K562 (cell line): Measurements from ENCODE around the gene RNF31. TPM values are rescaled to one million over a fixed set of nuclear protein-coding genes. Genes with fewer than 3 reads are reported as not detected.

Experiments used
- CHCHD3 ChIP-seq: fragments of 250-450 bp; sonication (Bioruptor Pico); IDR thresholded peaks from 2 replicates; pipeline ENCODE4 v2.1.2; 2022; ENCODE audit warnings: mild to moderate bottlenecking
- CXXC5 ChIP-seq: fragments of 250-450 bp; sonication (Bioruptor Pico); IDR thresholded peaks from 2 replicates; pipeline ENCODE4 v1.8.0; 2022; ENCODE audit warnings: inconsistent platforms, mild to moderate bottlenecking, moderate library complexity
- E2F5 ChIP-seq: sonication (generic); formaldehyde crosslinking; IDR thresholded peaks from 2 replicates; pipeline ENCODE4 v1.8.0; 2022; ENCODE audit warnings: mild to moderate bottlenecking, missing genetic modification reagents
- EP400 ChIP-seq: fragments of 450-650 bp; IDR thresholded peaks from 2 replicates; pipeline ENCODE4 v1.6.1; 2017; ENCODE audit warnings: antibody characterized with exemption, mild to moderate bottlenecking, moderate library complexity
- IRF9 ChIP-seq: fragments of 450-650 bp; IDR thresholded peaks from 2 replicates; pipeline ENCODE4 v1.6.1; 2016; ENCODE audit warnings: missing biosample characterization, missing genetic modification characterization
- NEUROD1 ChIP-seq: fragments of 150-350 bp; IDR thresholded peaks from 2 replicates; pipeline ENCODE4 v1.6.1; 2014; ENCODE audit warnings: borderline replicate concordance, low read length, low read depth; ENCODE audit not compliant: partially characterized antibody
- NFIX ChIP-seq: fragments of 250-450 bp; sonication (Bioruptor Pico); IDR thresholded peaks from 2 replicates; pipeline ENCODE4 v1.4.0; 2020; ENCODE audit warnings: low read depth, mild to moderate bottlenecking, moderate library complexity
- PHF8 ChIP-seq: fragments of 200-600 bp; sonication (generic); IDR thresholded peaks from 2 replicates; pipeline ENCODE4 v1.6.1; 2012; ENCODE audit warnings: mixed run types, mild to moderate bottlenecking, inconsistent platforms, low read length, moderate library complexity, borderline replicate concordance
- RERE ChIP-seq: sonication (generic); formaldehyde crosslinking; IDR thresholded peaks from 2 replicates; pipeline ENCODE4 v1.8.0; 2023; ENCODE audit warnings: missing genetic modification reagents, mild to moderate bottlenecking, borderline replicate concordance
- SAP30 ChIP-seq: fragments of 200-600 bp; sonication (generic); IDR thresholded peaks from 2 replicates; pipeline ENCODE4 v1.6.1; 2012; ENCODE audit warnings: borderline replicate concordance, low read depth, mild to moderate bottlenecking, moderate library complexity, low read length, control low read depth, inconsistent platforms; ENCODE audit not compliant: insufficient read depth, poor library complexity, severe bottlenecking
- SLC30A9 ChIP-seq: fragments of 250-450 bp; sonication (Bioruptor Pico); IDR thresholded peaks from 2 replicates; pipeline ENCODE4 v1.8.0; 2022; ENCODE audit warnings: mild to moderate bottlenecking, moderate library complexity
- SP1 ChIP-seq: sonication (generic); formaldehyde crosslinking; IDR thresholded peaks from 2 replicates; pipeline ENCODE4 v1.8.1; 2022; ENCODE audit warnings: mild to moderate bottlenecking, missing genetic modification reagents
- SP2 ChIP-seq: IDR thresholded peaks from 2 replicates; pipeline ENCODE4 v1.6.1; 2011; ENCODE audit warnings: mild to moderate bottlenecking, low read depth, low read length, moderate library complexity; ENCODE audit not compliant: poor library complexity, severe bottlenecking; ENCODE audit errors: extremely low read depth
- TOE1 ChIP-seq, 2 experiments: fragments of 450-650 bp in 1 of 2; sonication (generic) in 1 of 2; formaldehyde crosslinking in 1 of 2; IDR thresholded peaks; 2 replicates each; pipeline versions ENCODE4 v1.7.1 to v1.8.0; 2016 to 2022; ENCODE audit warnings: borderline replicate concordance in 2 of 2, mild to moderate bottlenecking in 2 of 2, antibody characterized with exemption in 1 of 2, inconsistent platforms in 1 of 2, low read depth in 1 of 2, missing genetic modification reagents in 1 of 2, moderate library complexity in 1 of 2
- VEZF1 ChIP-seq: fragments of 200-800 bp; sonication (Bioruptor generic); IDR thresholded peaks from 2 replicates; pipeline ENCODE4 v1.6.1; 2017; ENCODE audit warnings: missing genetic modification characterization, missing compliant biosample characterization
- ZNF24 ChIP-seq: fragments of 450-650 bp; IDR thresholded peaks from 2 replicates; pipeline ENCODE4 v1.6.1; 2016
- ZNF764 ChIP-seq: fragments of 250-450 bp; sonication (Bioruptor Pico); IDR thresholded peaks from 2 replicates; pipeline ENCODE4 v1.4.0; 2020; ENCODE audit warnings: low read depth, mild to moderate bottlenecking, moderate library complexity
- ZNF785 ChIP-seq: fragments of 250-450 bp; sonication (Bioruptor Pico); IDR thresholded peaks from 2 replicates; pipeline ENCODE4 v1.4.0; 2020; ENCODE audit warnings: mild to moderate bottlenecking
- polyA plus RNA-seq, 8 experiments: library from polyadenylated mRNA; depleted of rRNA in 4 of 8; stranded (reverse) in 5 of 8; unstranded in 3 of 8; fragments of >200 nt; fragmentation: Nextera tagmentation in 2 of 8; fragmentation: Illumina TruSeq in 1 of 8; extraction: Ambion mirVana in 2 of 8; extraction: Trizol in 1 of 8; gene quantifications; 2 replicates each; pipeline versions ENCODE4 v1.2.1 to v1.2.3, GENCODE V29; 2011 to 2014; ENCODE audit warnings: inconsistent platforms in 1 of 8, missing spikeins in 1 of 8
- total RNA-seq, 7 experiments: library from RNA; depleted of rRNA in 6 of 7; stranded (reverse); fragments of >200 nt in 6 of 7; fragmentation: Illumina TruSeq in 2 of 7; extraction: Trizol in 2 of 7; gene quantifications; 2 replicates each; pipeline versions ENCODE4 v1.2.1 to v1.2.3, GENCODE V29; 2011 to 2021; ENCODE audit warnings: low replicate concordance in 1 of 7

RNF31 gene
- total and polyA plus RNA-seq, 9 of the 15 experiments (the other 6 are each of a cell fraction or from before 2014, with no cell fraction given) = 3.1 to 47.6 (median 19.1) TPM

- no peak for TF ChIP-seq RERE
- TF ChIP-seq NFIX (CRISPR knock-in tag) = no peak
- no peak for TF ChIP-seq CHCHD3
- TF ChIP-seq VEZF1 (CRISPR knock-in tag) = peak; percentile 87
- no peak for TF ChIP-seq E2F5 (CRISPR knock-in tag)
- TF ChIP-seq CXXC5 (CRISPR knock-in tag) = 0 out of 2 replicates have a peak, but pooled peaks have one; percentile 7
- peak; percentile 35; the same call in 1 of the 2 replicates for TF ChIP-seq TOE1 (IDR thresholded peaks at IDR 0.05; ENCODE audit: borderline replicate concordance)
- no peak for TF ChIP-seq TOE1 (CRISPR knock-in tag; IDR thresholded peaks at IDR 0.05; ENCODE audit: borderline replicate concordance, low read depth)
- no peak for TF ChIP-seq SP2
- peak; percentile 40; the same call in 1 of the 2 replicates for TF ChIP-seq PHF8
- no peak for TF ChIP-seq ZNF764 (CRISPR knock-in tag)
- no peak for TF ChIP-seq NEUROD1
- TF ChIP-seq SLC30A9 = no peak
- peak; percentile 41; the same call in 1 of the 2 replicates for TF ChIP-seq SP1
- peak; percentile 66 for TF ChIP-seq SAP30
- no peak for TF ChIP-seq ZNF785
- TF ChIP-seq IRF9 (tag) = no peak
- TF ChIP-seq EP400 = peak; percentile 35; the same call in 1 of the 2 replicates
- TF ChIP-seq ZNF24 = no peak
These were observed 783 bp upstream of the RNF31 start, which contains the start of gene PSME2 (continued) for GRCh38 chr14:24146453-24146977.
